Measurements from ENCODE around the gene APLF.
"Not testable (repeated sequence)": the region's sequence is repeated elsewhere in the genome, so short reads cannot be mapped to it uniquely, and the experiment has no call there.

APLF gene

DNA sequence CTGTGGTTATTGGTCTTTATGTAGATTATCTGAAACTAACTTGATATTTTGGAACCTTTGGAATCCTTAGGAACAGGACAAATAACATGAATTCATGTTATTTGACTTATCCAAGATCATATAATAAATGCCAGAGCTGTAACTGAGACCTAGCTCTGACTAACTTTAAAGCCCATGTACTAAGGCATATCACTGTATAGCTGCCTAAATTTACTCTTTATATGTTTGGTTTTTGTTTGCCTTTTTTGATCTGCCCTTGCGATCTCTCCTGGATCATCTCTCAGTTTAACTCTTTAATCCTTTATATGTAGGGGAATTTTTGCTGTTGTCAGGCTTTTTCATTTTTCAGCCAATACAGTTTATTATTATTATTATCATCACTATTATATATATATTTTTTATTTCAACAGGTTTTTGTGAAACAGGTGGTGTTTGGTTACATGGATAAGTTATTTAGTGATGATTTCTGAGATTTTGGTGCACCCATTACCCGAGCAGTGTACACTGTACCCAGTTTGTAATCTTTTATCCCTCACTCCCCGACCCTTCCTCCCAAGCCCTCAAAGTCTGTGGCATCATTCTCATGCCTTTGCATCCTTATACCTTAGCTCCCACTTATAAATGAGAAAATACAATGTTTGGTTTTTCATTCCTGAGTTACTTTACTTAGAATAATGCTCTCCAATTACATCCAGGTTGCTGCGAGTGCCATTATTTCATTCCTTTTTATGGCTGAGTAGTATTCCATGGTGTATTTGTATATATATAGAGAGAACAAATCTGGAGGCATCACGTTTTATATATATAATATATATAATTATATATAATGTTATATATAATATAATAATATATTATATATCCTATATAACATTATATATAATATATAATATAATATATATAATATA is 48.9 kb downstream of the APLF start:
- Histone ChIP-seq H3K4me3 (ENCODE audit: insufficient read depth, low read length, poor library complexity, severe bottlenecking) (no peak overlapping the region), H3K27me3 (ENCODE audit: low read length) (no peaks in the 10 kb centered on the region), H3K79me2 (ENCODE audit: insufficient read depth, low read length) (no peaks in the 10 kb centered on the region), H3K4me2 (ENCODE audit: low read depth, low read length, poor library complexity, severe bottlenecking) (no peak overlapping the region), H3K9me3 (ENCODE audit: insufficient read depth, low read length) (no peaks in the 10 kb centered on the region), H2AFZ (ENCODE audit: low read depth, low read length, severe bottlenecking) (no peak overlapping the region), H3K36me3 (ENCODE audit: low read length) (no peaks in the 10 kb centered on the region; the same call in 1 of the 2 replicates), H4K20me1 (ENCODE audit: low read depth, low read length) (no peaks in the 10 kb centered on the region), H3K9ac (ENCODE audit: low read length) (no peak overlapping the region), H3K27ac (ENCODE audit: low read depth, low read length) (no peak overlapping the region), H3K9me2 (replicated peaks; ENCODE audit: insufficient read depth, low read length) (no peaks in the 10 kb centered on the region), H3F3A (ENCODE audit: insufficient read depth) (0 out of 2 replicates have a peak, but pooled peaks cover 5% of the 10 kb centered on the region)
- TF ChIP-seq, protein P1, sequence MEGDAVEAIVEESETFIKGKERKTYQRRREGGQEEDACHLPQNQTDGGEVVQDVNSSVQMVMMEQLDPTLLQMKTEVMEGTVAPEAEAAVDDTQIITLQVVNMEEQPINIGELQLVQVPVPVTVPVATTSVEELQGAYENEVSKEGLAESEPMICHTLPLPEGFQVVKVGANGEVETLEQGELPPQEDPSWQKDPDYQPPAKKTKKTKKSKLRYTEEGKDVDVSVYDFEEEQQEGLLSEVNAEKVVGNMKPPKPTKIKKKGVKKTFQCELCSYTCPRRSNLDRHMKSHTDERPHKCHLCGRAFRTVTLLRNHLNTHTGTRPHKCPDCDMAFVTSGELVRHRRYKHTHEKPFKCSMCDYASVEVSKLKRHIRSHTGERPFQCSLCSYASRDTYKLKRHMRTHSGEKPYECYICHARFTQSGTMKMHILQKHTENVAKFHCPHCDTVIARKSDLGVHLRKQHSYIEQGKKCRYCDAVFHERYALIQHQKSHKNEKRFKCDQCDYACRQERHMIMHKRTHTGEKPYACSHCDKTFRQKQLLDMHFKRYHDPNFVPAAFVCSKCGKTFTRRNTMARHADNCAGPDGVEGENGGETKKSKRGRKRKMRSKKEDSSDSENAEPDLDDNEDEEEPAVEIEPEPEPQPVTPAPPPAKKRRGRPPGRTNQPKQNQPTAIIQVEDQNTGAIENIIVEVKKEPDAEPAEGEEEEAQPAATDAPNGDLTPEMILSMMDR (IDR thresholded peaks at IDR 0.05; ENCODE audit: insufficient read depth, low read length, poor library complexity, severe bottlenecking) = no peak
- TF ChIP-seq EZH2phosphoT487 (conservative IDR thresholded peaks at IDR 0.05; ENCODE audit: low read length) = no peak

DNA sequence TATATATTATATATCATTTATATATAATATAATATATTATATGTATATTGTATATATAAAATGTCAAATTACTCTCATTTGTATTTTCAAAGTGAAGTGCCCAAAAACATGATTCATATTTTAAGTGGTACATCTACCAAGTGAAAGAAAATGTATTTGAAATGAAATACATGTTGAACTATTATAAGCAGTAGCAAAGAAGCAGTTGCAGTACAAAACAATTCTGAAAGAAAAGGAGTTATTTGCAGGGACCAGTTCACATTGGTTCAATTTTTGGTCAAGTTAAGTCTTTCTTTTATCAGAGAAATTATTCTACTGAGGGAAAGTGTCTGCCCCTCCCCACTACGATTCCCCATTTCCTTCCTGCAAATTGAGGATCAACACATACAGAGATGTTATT is 51.9 kb downstream of the APLF start:
- Histone ChIP-seq H3K27me3 (ENCODE audit: low read length) (no peaks in the 10 kb centered on the region), H3K9ac (ENCODE audit: low read length) (no peak overlapping the region), H3K36me3 (ENCODE audit: low read length) (no peaks in the 10 kb centered on the region), H2AFZ (ENCODE audit: low read depth, low read length, severe bottlenecking) (no peak overlapping the region), H4K20me1 (ENCODE audit: low read depth, low read length) (no peaks in the 10 kb centered on the region), H3K4me3 (ENCODE audit: insufficient read depth, low read length, poor library complexity, severe bottlenecking) (no peak overlapping the region), H3K79me2 (ENCODE audit: insufficient read depth, low read length) (no peaks in the 10 kb centered on the region), H3F3A (ENCODE audit: insufficient read depth) (0 out of 2 replicates have a peak, but pooled peaks cover 5% of the 10 kb centered on the region), H3K27ac (ENCODE audit: low read depth, low read length) (no peak overlapping the region), H3K9me2 (replicated peaks; ENCODE audit: insufficient read depth, low read length) (no peaks in the 10 kb centered on the region), H3K4me2 (ENCODE audit: low read depth, low read length, poor library complexity, severe bottlenecking) (no peak overlapping the region), H3K9me3 (ENCODE audit: insufficient read depth, low read length) (no peaks in the 10 kb centered on the region)
- TF ChIP-seq, protein P1 (IDR thresholded peaks at IDR 0.05; ENCODE audit: insufficient read depth, low read length, poor library complexity, severe bottlenecking) = no peak
- TF ChIP-seq EZH2phosphoT487 (conservative IDR thresholded peaks at IDR 0.05; ENCODE audit: low read length) = no peak

DNA sequence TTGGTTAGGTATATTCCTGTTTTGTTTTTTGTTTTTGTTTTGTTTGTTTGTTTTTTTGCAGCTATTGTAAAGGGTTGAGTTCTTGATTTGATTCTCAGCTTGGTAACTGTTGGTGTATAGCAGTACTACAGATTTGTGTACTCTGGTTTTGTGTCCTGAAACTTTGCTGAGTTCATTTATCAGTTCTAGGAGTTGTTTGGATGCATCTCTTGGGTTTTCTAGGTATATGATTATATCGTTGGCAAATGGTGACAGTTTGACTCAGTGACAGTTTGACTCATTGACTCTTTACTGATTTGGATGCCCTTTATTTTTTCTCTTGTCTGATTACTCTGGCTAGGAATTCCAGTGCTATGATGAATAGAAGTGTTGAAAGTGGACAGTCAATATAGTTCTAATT is 53.7 kb downstream of the APLF start:
- Histone ChIP-seq H3K4me2 (ENCODE audit: low read depth, low read length, poor library complexity, severe bottlenecking) (no peak overlapping the region), H3K27me3 (ENCODE audit: low read length) (no peaks in the 10 kb centered on the region), H3K4me3 (ENCODE audit: insufficient read depth, low read length, poor library complexity, severe bottlenecking) (no peak overlapping the region), H4K20me1 (ENCODE audit: low read depth, low read length) (no peaks in the 10 kb centered on the region), H3K9me3 (ENCODE audit: insufficient read depth, low read length) (no peaks in the 10 kb centered on the region), H3K27ac (ENCODE audit: low read depth, low read length) (no peak overlapping the region), H3K36me3 (ENCODE audit: low read length) (no peaks in the 10 kb centered on the region), H3F3A (ENCODE audit: insufficient read depth) (no peaks in the 10 kb centered on the region), H3K9ac (ENCODE audit: low read length) (no peak overlapping the region), H3K79me2 (ENCODE audit: insufficient read depth, low read length) (no peaks in the 10 kb centered on the region), H2AFZ (ENCODE audit: low read depth, low read length, severe bottlenecking) (no peak overlapping the region), H3K9me2 (replicated peaks; ENCODE audit: insufficient read depth, low read length) (no peaks in the 10 kb centered on the region)
- TF ChIP-seq, protein P1 (IDR thresholded peaks at IDR 0.05; ENCODE audit: insufficient read depth, low read length, poor library complexity, severe bottlenecking) = no peak
- no peak for TF ChIP-seq EZH2phosphoT487 (conservative IDR thresholded peaks at IDR 0.05; ENCODE audit: low read length)

DNA sequence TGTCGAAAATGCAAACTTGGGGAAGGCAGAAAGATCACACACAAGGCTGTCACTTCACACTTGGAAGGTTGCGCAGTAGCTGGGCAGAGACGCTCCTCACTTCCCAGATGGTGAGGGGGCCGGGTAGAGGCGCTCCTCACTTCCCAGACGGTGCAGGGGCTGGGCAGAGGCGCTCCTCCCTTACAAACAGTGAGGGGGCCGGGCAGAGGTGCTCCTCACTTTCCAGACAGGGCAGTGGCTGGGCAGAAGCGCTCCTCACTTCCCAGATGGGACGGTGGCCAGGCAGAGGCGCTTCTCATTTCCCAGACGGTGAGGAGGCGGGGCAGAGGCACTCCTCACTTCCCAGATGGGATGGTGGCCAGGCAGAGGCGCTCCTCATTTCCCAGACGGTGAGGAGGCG is 59.6 kb downstream of the APLF start:
- H3K36me3 ChIP-seq (ENCODE audit: low read length); H3K27me3 ChIP-seq (ENCODE audit: low read length); H2AFZ ChIP-seq (ENCODE audit: low read depth, low read length, severe bottlenecking); H3K9me3 ChIP-seq (ENCODE audit: insufficient read depth, low read length); H3K4me3 ChIP-seq (ENCODE audit: insufficient read depth, low read length, poor library complexity, severe bottlenecking); H3K9me2 ChIP-seq (replicated peaks; ENCODE audit: insufficient read depth, low read length); H3F3A ChIP-seq (ENCODE audit: insufficient read depth); H4K20me1 ChIP-seq (ENCODE audit: low read depth, low read length); H3K9ac ChIP-seq (ENCODE audit: low read length); H3K79me2 ChIP-seq (ENCODE audit: insufficient read depth, low read length); H3K4me2 ChIP-seq (ENCODE audit: low read depth, low read length, poor library complexity, severe bottlenecking); H3K27ac ChIP-seq (ENCODE audit: low read depth, low read length): not testable (repeated sequence)

DNA sequence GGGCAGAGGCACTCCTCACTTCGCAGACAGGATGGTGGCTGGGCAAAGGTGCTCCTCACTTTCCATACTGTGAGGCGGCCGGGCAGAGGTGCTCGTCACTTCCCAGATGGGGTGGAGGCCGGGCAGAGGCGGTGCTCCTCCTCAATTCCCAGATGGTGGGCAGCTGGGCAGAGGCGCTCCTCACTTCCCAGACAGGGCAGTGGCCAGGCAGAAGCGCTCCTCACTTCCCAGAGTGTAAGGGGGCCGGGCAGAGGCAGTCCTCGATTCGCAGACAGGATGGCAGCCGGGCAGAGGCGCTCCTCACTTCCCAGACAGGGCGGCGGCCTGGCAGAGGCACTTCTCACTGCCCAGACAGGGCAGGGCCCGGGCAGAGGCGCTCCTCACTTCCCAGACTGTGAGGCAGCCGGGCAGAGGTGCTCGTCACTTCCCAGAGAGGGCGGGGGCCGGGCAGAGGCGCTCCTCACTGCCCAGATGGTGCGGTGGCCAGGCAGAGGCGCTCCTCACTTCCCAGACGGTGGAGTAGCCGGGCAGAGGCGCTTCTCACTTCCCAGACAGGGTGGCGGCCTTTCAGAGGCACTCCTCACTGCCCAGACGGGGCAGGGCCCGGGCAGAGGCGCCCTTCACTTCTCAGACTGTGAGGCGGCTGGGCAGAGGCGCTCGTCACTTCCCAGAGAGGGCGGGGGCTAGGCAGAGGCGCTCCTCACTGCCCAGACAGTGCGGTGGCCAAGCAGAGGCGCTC is 60.1 kb downstream of the APLF start:
- H2AFZ ChIP-seq (ENCODE audit: low read depth, low read length, severe bottlenecking) = not testable (repeated sequence)

More for the DNA sequence above, 60.1 kb downstream of the APLF start:
- not testable (repeated sequence) for H3K9me2 ChIP-seq (replicated peaks; ENCODE audit: insufficient read depth, low read length); H3K4me2 ChIP-seq (ENCODE audit: low read depth, low read length, poor library complexity, severe bottlenecking); H3K9ac ChIP-seq (ENCODE audit: low read length); H3K27ac ChIP-seq (ENCODE audit: low read depth, low read length); H3K27me3 ChIP-seq (ENCODE audit: low read length); H3K79me2 ChIP-seq (ENCODE audit: insufficient read depth, low read length); H3F3A ChIP-seq (ENCODE audit: insufficient read depth); H4K20me1 ChIP-seq (ENCODE audit: low read depth, low read length); H3K36me3 ChIP-seq (ENCODE audit: low read length); H3K9me3 ChIP-seq (ENCODE audit: insufficient read depth, low read length); H3K4me3 ChIP-seq (ENCODE audit: insufficient read depth, low read length, poor library complexity, severe bottlenecking)
